GM12878 (cell line): ENCODE results near the gene TTLL4. TPM values are rescaled to one million over a fixed set of nuclear protein-coding genes. Genes with fewer than 3 reads are reported as not detected.

ENCODE experiments used
- ATAC-seq: fragments of 200-7000 bp; cut with Tn5 transposase; 3 replicates; pipeline ENCODE4 v1.9.1; 2020; ENCODE audit warnings: mild to moderate bottlenecking, moderate library complexity
- BruUV-seq: library from RNA; stranded (reverse); fragments of 400-500 nt; replicated peaks from 2 replicates; lab custom pipeline; 2021; lab: Mats Ljungman, UMichigan
- CTCF ChIA-PET: fragments of 300-600 bp; sonication (Branson Sonifier 250); formaldehyde crosslinking; extraction: SDS; loops from one replicate; lab custom pipeline; 2021; ENCODE audit warnings: inconsistent platforms; lab: Yijun Ruan, JAX
- POLR2A ChIA-PET: fragments of 350-600 bp; formaldehyde crosslinking; extraction: SDS; loops from one replicate; lab custom pipeline; 2021; ENCODE audit warnings: inconsistent platforms; lab: Charles Lee
- RAD21 ChIA-PET: fragments of 300-600 bp; sonication (Branson Sonifier 250); formaldehyde crosslinking; loops from one replicate; lab custom pipeline; 2023; ENCODE audit warnings: antibody characterized with exemption; ENCODE audit not compliant: unreplicated experiment; lab: Charles Lee
- SMC1A ChIA-PET: fragments of 300-600 bp; sonication (Branson Sonifier 250); formaldehyde crosslinking; loops from one replicate; lab custom pipeline; 2023; ENCODE audit not compliant: unreplicated experiment, uncharacterized antibody; lab: Charles Lee
- DNase-seq: peaks from one replicate; pipeline ENCODE4 v3.0.0-alpha.2; 2011; ENCODE audit warnings: low read depth, low spot score
- FAIRE-seq: peaks from 3 replicates; lab custom pipeline; 2011; peaks lifted over from hg19 to GRCh38; lab: Jason Lieb, UNC
- H2AFZ ChIP-seq: 2 replicates; pipeline ENCODE4 v1.6.0; 2011; ENCODE audit warnings: low read depth, low read length, control low read depth; ENCODE audit not compliant: control insufficient read depth
- H3K27ac ChIP-seq: 2 replicates; pipeline ENCODE4 v1.5.1; 2011; ENCODE audit warnings: control low read depth; ENCODE audit not compliant: control insufficient read depth, insufficient read depth
- H3K27me3 ChIP-seq, 2 experiments: replicated peaks in 1 of 2; 2 replicates each; pipeline versions ENCODE4 v1.6.0 to v1.6.1; 2011; ENCODE audit warnings: low read length in 1 of 2; ENCODE audit not compliant: control insufficient read depth in 2 of 2, insufficient read depth in 2 of 2
- H3K36me3 ChIP-seq, 2 experiments: 2 replicates each; pipeline ENCODE4 v1.5.1; 2011; ENCODE audit warnings: low read length in 1 of 2; ENCODE audit not compliant: control insufficient read depth in 2 of 2, insufficient read depth in 2 of 2
- H3K4me1 ChIP-seq: 2 replicates; pipeline ENCODE4 v1.6.1; 2011; ENCODE audit warnings: mild to moderate bottlenecking, low read length, moderate library complexity, mixed read lengths; ENCODE audit not compliant: control insufficient read depth, insufficient read depth
- H3K4me2 ChIP-seq: 2 replicates; pipeline ENCODE4 v1.6.0; 2011; ENCODE audit warnings: control low read depth; ENCODE audit not compliant: control insufficient read depth, insufficient read depth
- H3K4me3 ChIP-seq: fragments of 200-600 bp; sonication (generic); 2 replicates; pipeline ENCODE4 v1.5.1; 2016
- H3K79me2 ChIP-seq: 2 replicates; pipeline ENCODE4 v1.6.0; 2011; ENCODE audit warnings: low read length; ENCODE audit not compliant: control insufficient read depth, insufficient read depth
- H3K9ac ChIP-seq: 2 replicates; pipeline ENCODE4 v1.8.0; 2011; ENCODE audit warnings: low read length, control low read depth, mixed read lengths; ENCODE audit not compliant: control insufficient read depth, insufficient read depth
- H3K9me3 ChIP-seq: replicated peaks from 3 replicates; pipeline ENCODE4 v1.5.1; 2011; ENCODE audit warnings: mild to moderate bottlenecking, low read length; ENCODE audit not compliant: control insufficient read depth, insufficient read depth
- H4K20me1 ChIP-seq: 2 replicates; pipeline ENCODE4 v1.6.0; 2011; ENCODE audit not compliant: control insufficient read depth, insufficient read depth
- FOXM1 ChIP-seq: IDR thresholded peaks from 2 replicates; pipeline ENCODE4 v1.6.1; 2012; ENCODE audit warnings: low read depth, mild to moderate bottlenecking, inconsistent platforms, low read length, moderate library complexity
- IKZF1 ChIP-seq: fragments of 450-650 bp; conservative IDR thresholded peaks from 2 replicates; pipeline ENCODE4 v1.6.1; 2017; ENCODE audit warnings: antibody characterized with exemption, mild to moderate bottlenecking
- KLF5 ChIP-seq: fragments of 450-650 bp; IDR thresholded peaks from 2 replicates; pipeline ENCODE4 v1.6.1; 2014; ENCODE audit warnings: mild to moderate bottlenecking; ENCODE audit not compliant: partially characterized antibody
- NFIC ChIP-seq: IDR thresholded peaks from 2 replicates; pipeline ENCODE4 v1.6.1; 2012; ENCODE audit warnings: low read depth, mild to moderate bottlenecking, inconsistent platforms, low read length, moderate library complexity
- NR2F1 ChIP-seq: fragments of 450-650 bp; conservative IDR thresholded peaks from 2 replicates; pipeline ENCODE4 v1.6.1; 2017; ENCODE audit warnings: mild to moderate bottlenecking
- RELB ChIP-seq: fragments of 450-650 bp; IDR thresholded peaks from 2 replicates; pipeline ENCODE4 v1.6.1; 2017; ENCODE audit warnings: low read depth, mild to moderate bottlenecking, moderate library complexity
- REST ChIP-seq: IDR thresholded peaks from 2 replicates; pipeline ENCODE4 v1.6.1; 2012; ENCODE audit warnings: mild to moderate bottlenecking, low read depth, low read length
- RFX5 ChIP-seq: IDR thresholded peaks from 2 replicates; pipeline ENCODE4 v1.6.1; 2011; ENCODE audit warnings: low read depth, low read length, improper control_type of control experiment
- SP1 ChIP-seq: IDR thresholded peaks from one replicate; pipeline ENCODE4 v1.6.1; 2011; ENCODE audit warnings: low read depth, low read length
- SPI1 ChIP-seq: IDR thresholded peaks from 2 replicates; pipeline ENCODE4 v1.6.1; 2011; ENCODE audit warnings: low read depth, mild to moderate bottlenecking, low read length, moderate library complexity, borderline replicate concordance; ENCODE audit not compliant: insufficient read depth
- USF2 ChIP-seq: IDR thresholded peaks from 2 replicates; pipeline ENCODE4 v1.6.1; 2011; ENCODE audit warnings: low read depth, low read length, improper control_type of control experiment, borderline replicate concordance
- ZZZ3 ChIP-seq: IDR thresholded peaks from 2 replicates; pipeline ENCODE4 v1.6.1; 2011; ENCODE audit warnings: low read depth; ENCODE audit not compliant: control insufficient read depth, insufficient read length
- WGBS: methylation state at CpG from one replicate; pipeline ENCODE4 v1.1.6; 2016; ENCODE audit warnings: low lambda C conversion rate; ENCODE audit not compliant: insufficient replicate concordance, insufficient coverage; ENCODE audit errors: missing lambda C conversion rate; 5-methylcytosine and 5-hydroxymethylcytosine counted together
- in situ Hi-C: fragments of 300-500 bp; cut with MboI; formaldehyde crosslinking; loops from 9 replicates; pipeline ENCODE4 v1.14.3; 2018; ENCODE audit warnings: mixed read lengths
- intact Hi-C: fragments of 100-400 bp; cut with micrococcal nuclease; formaldehyde crosslinking; loops from one replicate; pipeline ENCODE4 v1.14.2; 2022; ENCODE audit not compliant: unreplicated experiment
- polyA plus RNA-seq, 11 experiments: library from polyadenylated mRNA; depleted of rRNA in 4 of 11; unstranded in 6 of 11; stranded (reverse) in 5 of 11; fragments of >200 nt; fragmentation: Nextera tagmentation in 4 of 11; fragmentation: Illumina TruSeq in 1 of 11; extraction: Ambion mirVana in 4 of 11; extraction: Trizol in 1 of 11; gene quantifications; 1 replicate in 1 of 11; 2 replicates in 10 of 11; pipeline versions ENCODE4 v1.2.1 to v1.2.3, GENCODE V29; 2011 to 2016; ENCODE audit warnings: inconsistent platforms in 2 of 11, missing spikeins in 2 of 11, low read depth in 1 of 11
- total RNA-seq, 4 experiments: library from RNA; depleted of rRNA in 3 of 4; stranded (reverse); fragments of >200 nt in 3 of 4; fragmentation: Illumina TruSeq in 1 of 4; extraction: Trizol in 1 of 4; gene quantifications; 2 replicates each; pipeline versions ENCODE4 v1.2.1 to v1.2.3, GENCODE V29; 2013 to 2021

The TTLL4 gene
- total and polyA plus RNA-seq, 10 of the 15 experiments (the other 5 are each of a cell fraction or from before 2014, with no cell fraction given), result 16.6 to 63.1 (median 32.9) TPM

- TF ChIP-seq RELB (no peak), NFIC (no peak), NR2F1 (no peak), RFX5 (no peak)
- TF ChIP-seq, all 136 proteins: peak for 0
Observed at GRCh38 chr2:218664653-218665052, 46.0 kb upstream of the TTLL4 start (continued).

- ChIA-PET SMC1A (interaction anchor here (1.4 to 3.1 kb wide), 4 partner anchors 12 to 51 kb away, joined by 3 to 22 read pairs (median 5); partner anchors contain the start of genes BCS1L and ZNF142), CTCF (interaction anchor here (0.6 to 5.7 kb wide), 9 partner anchors 11 to 400 kb away, joined by 3 to 48 read pairs (median 4); partner anchors contain the start of genes BCS1L and ZNF142), RAD21 (interaction anchor here (1.1 to 2.0 kb wide), 3 partner anchors 12 to 181 kb away, joined by 3 to 22 read pairs (median 3); partner anchors contain the start of genes BCS1L and ZNF142), POLR2A (interaction anchor here (0.6 to 2.6 kb wide), 4 partner anchors 12 to 139 kb away, joined by 3 to 22 read pairs (median 5); partner anchors contain the start of genes BCS1L and ZNF142)
- in situ Hi-C loops, result no loop called here
- intact Hi-C loops, result no loop called here
- Histone ChIP-seq H3K4me1 (0 out of 2 replicates have a peak, but pooled peaks cover 6% of the 10 kb centered on the region), H3K27ac (peak overlapping the region; percentile 82), H3K9ac (peak overlapping the region; percentile 78), H2AFZ (peak overlapping the region; percentile 99), H3K27me3 (no peaks in the 10 kb centered on the region), H3K36me3 (peaks cover 0 to 3% of the 10 kb centered on the region in 2 experiments; a peak in 1 of 4 replicates), H3K9me3 (no peaks in the 10 kb centered on the region), H3K4me3 (peak overlapping the region; percentile 98), H3K79me2 (peaks cover 13% of the 10 kb centered on the region), H4K20me1 (no peaks in the 10 kb centered on the region), H3K4me2 (peak overlapping the region; percentile 68)
- WGBS, result 40% methylated on average over 12 of the region's 12 CpGs
- DNase-seq (no peak), ATAC-seq (no peak), FAIRE-seq (no peak)
- TSS peak; percentile 91 for BruUV-seq
- no peak for TF ChIP-seq KLF5
- TF ChIP-seq REST, result no peak
- TF ChIP-seq IKZF1, result no peak
- TF ChIP-seq ZZZ3, result no peak
- TF ChIP-seq FOXM1, result no peak
- TF ChIP-seq SPI1, result no peak
- TF ChIP-seq USF2, result no peak
- no peak for TF ChIP-seq SP1
Observed at GRCh38 chr2:218671097-218671653, 39.5 kb upstream of the TTLL4 start.
